H1 (cell line): ENCODE measurements around the gene POFUT2. TPM values are rescaled to one million over a fixed set of nuclear protein-coding genes. Genes with fewer than 3 reads are reported as not detected.

Experiments
- CTCF ChIA-PET: fragments of 300-600 bp; sonication (Branson Sonifier 250); formaldehyde crosslinking; loops from one replicate; lab custom pipeline; 2021; ENCODE audit not compliant: partially characterized antibody; lab: Charles Lee
- POLR2A ChIA-PET: fragments of 300-600 bp; sonication (Branson Sonifier 250); formaldehyde crosslinking; loops from one replicate; lab custom pipeline; 2021; ENCODE audit warnings: inconsistent platforms; ENCODE audit not compliant: partially characterized antibody; lab: Charles Lee
- DNase-seq, 2 experiments: peaks; one replicate each; pipeline versions ENCODE4 v3.0.0 to v3.0.0-alpha.2; 2010 to 2022; ENCODE audit warnings: low spot score in 2 of 2, low read depth in 1 of 2, mixed read lengths in 1 of 2
- FAIRE-seq: peaks from 2 replicates; lab custom pipeline; 2011; peaks lifted over from hg19 to GRCh38; lab: Jason Lieb, UNC
- H2AFZ ChIP-seq: 2 replicates; pipeline ENCODE4 v1.8.1; 2012; ENCODE audit warnings: low read length, inconsistent platforms
- H2AK5ac ChIP-seq: 2 replicates; pipeline ENCODE4 v1.6.1; 2013; ENCODE audit warnings: low read depth, low read length
- H2BK120ac ChIP-seq: replicated peaks from 2 replicates; pipeline ENCODE3; 2013; ENCODE audit warnings: low read depth, low read length, inconsistent platforms
- H2BK12ac ChIP-seq: 2 replicates; pipeline ENCODE4 v1.6.1; 2013; ENCODE audit warnings: low read depth, low read length
- H2BK15ac ChIP-seq: 2 replicates; pipeline ENCODE4 v1.6.1; 2013; ENCODE audit warnings: low read length
- H2BK20ac ChIP-seq: 2 replicates; pipeline ENCODE4 v1.6.1; 2013; ENCODE audit warnings: low read length
- H2BK5ac ChIP-seq: 2 replicates; pipeline ENCODE4 v1.6.1; 2013; ENCODE audit warnings: low read depth, low read length
- H3K14ac ChIP-seq: 2 replicates; pipeline ENCODE4 v1.6.1; 2013; ENCODE audit warnings: inconsistent platforms; ENCODE audit not compliant: insufficient read length
- H3K18ac ChIP-seq: 2 replicates; pipeline ENCODE4 v1.6.1; 2013; ENCODE audit warnings: low read length; ENCODE audit errors: extremely low read depth
- H3K23ac ChIP-seq: 2 replicates; pipeline ENCODE4 v1.6.1; 2013; ENCODE audit warnings: inconsistent platforms; ENCODE audit not compliant: insufficient read length
- H3K23me2 ChIP-seq: 2 replicates; pipeline ENCODE4 v1.6.1; 2013; ENCODE audit warnings: low read depth, low read length
- H3K27ac ChIP-seq: 2 replicates; pipeline ENCODE4 v1.6.1; 2011; ENCODE audit warnings: low read depth, low read length, inconsistent platforms
- H3K27me3 ChIP-seq, 4 experiments: replicated peaks in 1 of 4; 1 replicate in 1 of 4; 2 replicates in 3 of 4; pipeline versions ENCODE4 v1.6.1 to v1.8.1; 2011 to 2013; ENCODE audit warnings: low read length in 3 of 4, mild to moderate bottlenecking in 3 of 4, inconsistent platforms in 2 of 4, mixed read lengths in 2 of 4, moderate library complexity in 1 of 4; ENCODE audit not compliant: control insufficient read depth in 3 of 4, insufficient read depth in 3 of 4; ENCODE audit errors: extremely low read depth in 1 of 4
- H3K36me3 ChIP-seq, 4 experiments: 2 replicates each; pipeline versions ENCODE4 v1.6.1 to v1.8.1; 2011 to 2013; ENCODE audit warnings: mild to moderate bottlenecking in 4 of 4, low read length in 3 of 4, moderate library complexity in 2 of 4, control low read depth in 1 of 4, inconsistent platforms in 1 of 4; ENCODE audit not compliant: insufficient read depth in 4 of 4, control insufficient read depth in 2 of 4
- H3K4ac ChIP-seq: replicated peaks from 2 replicates; pipeline ENCODE3; 2013; ENCODE audit warnings: low read length, low read depth, mixed read lengths, inconsistent platforms; ENCODE audit not compliant: insufficient read length
- H3K4me1 ChIP-seq, 4 experiments: replicated peaks in 1 of 4; 1 replicate in 1 of 4; 2 replicates in 3 of 4; pipeline versions ENCODE4 v1.6.1 to v1.8.1; 2011 to 2013; ENCODE audit warnings: low read length in 3 of 4, inconsistent platforms in 2 of 4, mixed read lengths in 1 of 4; ENCODE audit not compliant: insufficient read depth in 4 of 4, control insufficient read depth in 3 of 4
- H3K4me2 ChIP-seq, 2 experiments: 2 replicates each; pipeline versions ENCODE4 v1.6.1 to v1.8.1; 2011 to 2013; ENCODE audit warnings: low read depth in 2 of 2, low read length in 2 of 2, control low read depth in 1 of 2, inconsistent platforms in 1 of 2, mild to moderate bottlenecking in 1 of 2; ENCODE audit not compliant: insufficient read depth in 1 of 2
- H3K4me3 ChIP-seq, 4 experiments: fragments of 200-600, 300-600 bp in 1 of 4; sonication (generic), shearing (Covaris generic), sonication (Bioruptor Twin) in 1 of 4; 2 replicates each; pipeline versions ENCODE4 v1.5.1 to v1.8.1; 2011 to 2016; ENCODE audit warnings: low read length in 4 of 4, low read depth in 3 of 4, control low read depth in 2 of 4, inconsistent platforms in 2 of 4, mild to moderate bottlenecking in 2 of 4, mixed read lengths in 1 of 4, moderate library complexity in 1 of 4; ENCODE audit not compliant: insufficient read depth in 2 of 4; ENCODE audit errors: extremely low read depth in 1 of 4
- H3K56ac ChIP-seq: replicated peaks from 2 replicates; pipeline ENCODE3; 2013; ENCODE audit warnings: low read depth, mild to moderate bottlenecking, mixed read lengths, low read length, inconsistent platforms; ENCODE audit not compliant: insufficient read length
- H3K79me1 ChIP-seq: 2 replicates; pipeline ENCODE4 v1.6.1; 2013; ENCODE audit warnings: low read depth, low read length, control low read depth
- H3K79me2 ChIP-seq, 2 experiments: 2 replicates each; pipeline versions ENCODE4 v1.6.1 to v1.8.1; 2012 to 2013; ENCODE audit warnings: low read length in 2 of 2, mild to moderate bottlenecking in 2 of 2, inconsistent platforms in 1 of 2; ENCODE audit not compliant: insufficient read depth in 2 of 2, control insufficient read depth in 1 of 2
- H3K9ac ChIP-seq, 4 experiments: replicated peaks in 1 of 4; 1 replicate in 1 of 4; 2 replicates in 3 of 4; pipeline versions ENCODE4 v1.6.1 to v1.8.1; 2011 to 2013; ENCODE audit warnings: low read depth in 3 of 4, low read length in 3 of 4, control low read depth in 2 of 4, mild to moderate bottlenecking in 2 of 4, moderate library complexity in 2 of 4, inconsistent platforms in 1 of 4; ENCODE audit errors: extremely low read depth in 1 of 4
- H3K9me3 ChIP-seq, 2 experiments: 2 replicates each; pipeline versions ENCODE4 v1.6.1 to v1.8.1; 2012 to 2013; ENCODE audit warnings: mild to moderate bottlenecking in 2 of 2, moderate library complexity in 2 of 2, control low read depth in 1 of 2, inconsistent platforms in 1 of 2, low read depth in 1 of 2, low read length in 1 of 2, mixed read lengths in 1 of 2; ENCODE audit not compliant: insufficient read depth in 2 of 2
- H4K20me1 ChIP-seq, 2 experiments: replicated peaks in 1 of 2; 2 replicates each; pipeline versions ENCODE3 to v1.8.1; 2011 to 2013; ENCODE audit warnings: inconsistent platforms in 2 of 2, low read length in 2 of 2, mild to moderate bottlenecking in 1 of 2; ENCODE audit not compliant: insufficient read depth in 2 of 2, control insufficient read depth in 1 of 2
- H4K5ac ChIP-seq: 2 replicates; pipeline ENCODE4 v1.6.1; 2013; ENCODE audit warnings: low read length, low read depth, mixed read lengths, inconsistent platforms; ENCODE audit not compliant: insufficient read length
- H4K8ac ChIP-seq: 2 replicates; pipeline ENCODE4 v1.8.0; 2013; ENCODE audit warnings: mild to moderate bottlenecking, moderate library complexity, low read length, inconsistent platforms; ENCODE audit not compliant: insufficient read depth; ENCODE audit errors: extremely low read depth
- H4K91ac ChIP-seq: replicated peaks from 2 replicates; pipeline ENCODE3; 2013; ENCODE audit warnings: low read length, mixed read lengths, inconsistent platforms; ENCODE audit not compliant: insufficient read length
- CEBPB ChIP-seq: IDR thresholded peaks from 2 replicates; pipeline ENCODE4 v1.6.1; 2012; ENCODE audit warnings: low read depth, low read length
- EP300 ChIP-seq, 2 experiments: IDR thresholded peaks; 1 replicate in 1 of 2; 2 replicates in 1 of 2; pipeline ENCODE4 v1.6.1; 2011 to 2012; ENCODE audit warnings: low read depth in 2 of 2, low read length in 2 of 2, mild to moderate bottlenecking in 2 of 2, borderline replicate concordance in 1 of 2, inconsistent platforms in 1 of 2, moderate library complexity in 1 of 2
- FOSL1 ChIP-seq: IDR thresholded peaks from 2 replicates; pipeline ENCODE4 v1.6.1; 2011; ENCODE audit warnings: mild to moderate bottlenecking, low read depth, low read length, moderate library complexity; ENCODE audit not compliant: insufficient read depth
- HDAC6 ChIP-seq: IDR thresholded peaks from one replicate; pipeline ENCODE4 v1.7.1; 2012; ENCODE audit warnings: low read depth, mild to moderate bottlenecking, inconsistent platforms, low read length, moderate library complexity
- SIN3A ChIP-seq, 2 experiments: IDR thresholded peaks in 1 of 2; conservative IDR thresholded peaks in 1 of 2; 2 replicates each; pipeline ENCODE4 v1.6.1; 2011 to 2012; ENCODE audit warnings: low read length in 2 of 2, improper control_type of control experiment in 1 of 2, low read depth in 1 of 2, mild to moderate bottlenecking in 1 of 2
- SP1 ChIP-seq: IDR thresholded peaks from 2 replicates; pipeline ENCODE4 v1.6.1; 2011; ENCODE audit warnings: low read depth, low read length
- TAF1 ChIP-seq: IDR thresholded peaks from 2 replicates; pipeline ENCODE4 v1.6.1; 2011; ENCODE audit warnings: mild to moderate bottlenecking, low read depth, low read length
- TAF7 ChIP-seq: optimal IDR thresholded peaks from 2 replicates; pipeline ENCODE3; 2011; ENCODE audit warnings: low read depth, mild to moderate bottlenecking, inconsistent platforms, low read length, moderate library complexity, borderline replicate concordance
- WGBS, 2 experiments: shearing (Covaris generic) in 1 of 2; methylation state at CpG; one replicate each; pipeline versions ENCODE4 v1.1.6 to v1.1.7; 2013 to 2015; ENCODE audit warnings: low lambda C conversion rate in 2 of 2, mixed read lengths in 2 of 2, inconsistent platforms in 1 of 2, low coverage in 1 of 2, missing lambda C conversion rate in 1 of 2; ENCODE audit not compliant: insufficient replicate concordance in 2 of 2, insufficient coverage in 1 of 2, insufficient read length in 1 of 2; ENCODE audit errors: extremely low coverage in 1 of 2, missing lambda C conversion rate in 1 of 2; 5-methylcytosine and 5-hydroxymethylcytosine counted together
- polyA plus RNA-seq, 7 experiments: library from polyadenylated mRNA; depleted of rRNA in 3 of 7; stranded (reverse) in 5 of 7; unstranded in 2 of 7; fragments of >200 nt in 5 of 7; fragments of 200-250 nt in 2 of 7; gene quantifications; 1 replicate in 5 of 7; 2 replicates in 1 of 7; 4 replicates in 1 of 7; pipeline versions ENCODE4 v1.2.1 to v1.2.3, GENCODE V29; 2011 to 2013; ENCODE audit warnings: missing spikeins in 2 of 7, mixed read lengths in 2 of 7
- total RNA-seq: library from RNA; stranded (reverse); fragmentation: NEBNext Ultra II Directional; extraction: Animal tissue kit (Norgen Biotek cat#: 25700); gene quantifications from 2 replicates; pipeline ENCODE4 v1.2.1, GENCODE V29; 2021
- TF ChIP-seq, protein P1 (sequence below): IDR thresholded peaks from 2 replicates; pipeline ENCODE4 v1.6.1; 2012; ENCODE audit warnings: inconsistent platforms

The POFUT2 gene
- total and polyA plus RNA-seq, 2 of the 8 experiments (the other 6 are each of a cell fraction or from before 2014, with no cell fraction given) = 13.7 to 32.1 TPM

DNA sequence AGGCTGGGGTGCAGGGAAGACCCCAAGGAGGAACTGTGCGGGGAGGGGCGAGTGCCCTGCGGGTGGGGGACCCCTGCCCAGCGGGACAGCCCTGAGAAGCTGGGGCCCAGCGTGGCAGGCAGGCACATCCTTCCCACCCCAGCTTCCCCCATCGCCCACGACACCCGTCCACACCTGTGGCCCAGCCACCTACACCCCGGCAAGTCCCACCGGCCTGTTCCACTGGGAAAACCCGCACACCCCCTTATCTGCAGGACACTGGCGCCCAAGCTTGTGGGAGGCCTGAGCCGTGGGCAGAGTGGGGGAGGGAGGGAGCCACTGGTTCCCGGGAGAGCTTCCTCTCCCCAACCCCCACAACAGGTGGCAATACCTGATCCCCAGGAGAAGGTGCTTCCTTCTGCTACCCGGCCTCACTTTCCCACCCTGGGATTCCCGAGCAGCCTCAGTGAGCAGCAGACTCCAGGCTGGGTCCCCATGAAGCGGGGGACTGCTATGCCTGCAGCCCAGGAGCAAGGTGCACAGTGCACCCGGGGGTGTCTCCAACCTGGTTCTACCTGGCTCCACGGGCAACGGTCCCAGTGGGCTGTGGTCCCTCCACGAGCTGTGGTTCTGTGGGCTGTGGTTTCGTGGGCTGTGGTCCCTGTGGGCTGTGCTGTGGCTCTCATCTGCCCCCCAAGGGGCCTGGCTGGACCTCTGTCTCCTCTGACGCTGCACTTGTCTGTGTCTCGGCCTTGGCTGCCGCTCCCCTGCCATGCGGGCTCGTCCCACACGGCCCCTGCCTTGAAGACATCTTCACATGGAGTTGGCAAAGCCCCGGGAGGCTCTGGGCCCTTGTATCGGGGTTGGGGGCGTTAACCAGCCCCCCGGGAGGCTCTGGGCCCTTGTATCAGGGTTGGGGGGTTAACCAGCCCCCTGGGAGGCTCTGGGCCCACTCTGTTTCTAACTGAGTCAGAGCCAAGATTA, 37.8 kb upstream of the POFUT2 start:
- CTCF ChIA-PET = interaction anchor here (0.7 to 2.2 kb wide), 7 partner anchors 17 to 295 kb away, joined by 3 to 8 read pairs (median 4); no protein-coding TSS in a partner anchor
- Histone ChIP-seq H4K20me1 (no peaks in the 10 kb centered on the region), H3K18ac (no peak overlapping the region), H4K5ac (no peak overlapping the region), H3K23me2 (no peaks in the 10 kb centered on the region), H2BK120ac (no peak overlapping the region), H2AK5ac (no peak overlapping the region), H2BK20ac (0 out of 2 replicates have a peak overlapping the region, but pooled peaks have one; percentile 48), H3K56ac (no peak overlapping the region), H2AFZ (no peak overlapping the region), H2BK15ac (no peak overlapping the region), H4K8ac (no peak overlapping the region), H3K4me1 (peaks cover 0 to 20% (median 17%) of the 10 kb centered on the region in 4 experiments; a peak in 6 of 7 replicates), H3K14ac (no peak overlapping the region), H3K79me1 (no peaks in the 10 kb centered on the region), H3K27me3 (no peaks in the 10 kb centered on the region; a peak in 1 of 7 replicates), H3K27ac (no peak overlapping the region), H3K9ac (no peak overlapping the region), H3K4ac (no peak overlapping the region), H3K79me2 (no peaks in the 10 kb centered on the region), H3K4me3 (no peak overlapping the region), H2BK12ac (0 out of 2 replicates have a peak overlapping the region, but pooled peaks have one; percentile 39), H3K23ac (no peak overlapping the region), H3K4me2 (no peak overlapping the region), H2BK5ac (no peak overlapping the region), H3K9me3 (no peaks in the 10 kb centered on the region), H3K36me3 (no peaks in the 10 kb centered on the region), H4K91ac (no peak overlapping the region)
- 88% methylated on average over 30 of the region's 32 CpGs; no CpG with 5 or more reads in 1 of the 2 experiments for WGBS, 2 experiments
- FAIRE-seq (no peak), DNase-seq (no peak)
- POLR2A ChIA-PET = interaction anchor here (1.2 to 4.0 kb wide), 4 partner anchors 8 to 58 kb away, joined by 4 to 14 read pairs (median 4); no protein-coding TSS in a partner anchor
- TF ChIP-seq EP300 (IDR thresholded peaks at IDR 0.05; ENCODE audit: borderline replicate concordance in 1 of 2, low read depth in 2 of 2, low read length in 2 of 2) (no peak), TAF7 (no peak), CEBPB (no peak), HDAC6 (no peak), SIN3A (conservative IDR thresholded peaks at IDR 0.05 in 1 of 2, IDR thresholded peaks at IDR 0.05 in 1 of 2; ENCODE audit: low read depth in 1 of 2, low read length in 2 of 2) (no peak), FOSL1 (no peak), TAF1 (no peak), SP1 (no peak)
- TF ChIP-seq, protein P1, sequence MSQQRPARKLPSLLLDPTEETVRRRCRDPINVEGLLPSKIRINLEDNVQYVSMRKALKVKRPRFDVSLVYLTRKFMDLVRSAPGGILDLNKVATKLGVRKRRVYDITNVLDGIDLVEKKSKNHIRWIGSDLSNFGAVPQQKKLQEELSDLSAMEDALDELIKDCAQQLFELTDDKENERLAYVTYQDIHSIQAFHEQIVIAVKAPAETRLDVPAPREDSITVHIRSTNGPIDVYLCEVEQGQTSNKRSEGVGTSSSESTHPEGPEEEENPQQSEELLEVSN = no peak
